Left colon (tissue), 2 donors: ENCODE measurements around the gene UBA1. TPM values are rescaled to one million over a fixed set of nuclear protein-coding genes. Genes with fewer than 3 reads are reported as not detected.
A peak's percentile ranks its signal among the peaks of the same experiment; 100 is the strongest.

Experiments
- ATAC-seq: fragments of 200-7000 bp; cut with Tn5 transposase; one replicate; pipeline ENCODE4 v1.9.1; 2020; ENCODE audit warnings: mild to moderate bottlenecking, moderate library complexity
- DNase-seq, 2 donors: peaks; one replicate each; pipeline ENCODE4 v3.0.0-alpha.2; 2020
- intact Hi-C, 2 donors: fragments of 100-400 bp; cut with DNase I in 1 of 2; cut with micrococcal nuclease in 1 of 2; formaldehyde crosslinking; loops; one replicate each; pipeline versions ENCODE4 v1.11.2 to v1.14.0; 2022; cut with DNase I, micrococcal nuclease
- total RNA-seq, 2 donors: library from RNA; stranded (reverse); fragmentation: NEBNext Ultra II Directional; extraction: Animal tissue kit (Norgen Biotek cat#: 25700); gene quantifications; one replicate each; pipeline ENCODE4 v1.2.1, GENCODE V29; 2021
- donor health status: DM: no; HTN: no; CAD: no.
- donor health status: DM: yes; HTN: yes; CAD: no.

The UBA1 gene
- total RNA-seq, 2 donors from 2014 or later = 217 to 220 TPM

- ATAC-seq (no peak), DNase-seq (no peak)
- intact Hi-C loops = no loop called here
Measured at GRCh38 chrX:47168495-47169073, 25.0 kb upstream of the UBA1 start.

GRCh38 chrX:47169273-47169672 lies 24.4 kb upstream of the UBA1 start:
- ATAC-seq = no peak
- intact Hi-C loops = no loop called here
- DNase-seq = no peak

- DNase-seq (no peak), ATAC-seq (peak; percentile 14)
- intact Hi-C loops = no loop called here
Measured at GRCh38 chrX:47169726-47170515, 23.7 kb upstream of the UBA1 start.

- intact Hi-C loops = no loop called here
- ATAC-seq (no peak), DNase-seq (no peak)
Measured at GRCh38 chrX:47170861-47171692, 22.6 kb upstream of the UBA1 start.

GRCh38 chrX:47171996-47172395 lies 21.6 kb upstream of the UBA1 start:
- DNase-seq = no peak
- no peak for ATAC-seq
- intact Hi-C loops = no loop called here

GRCh38 chrX:47172549-47172948 lies 21.1 kb upstream of the UBA1 start:
- intact Hi-C loops = no loop called here
- no peak for DNase-seq
- ATAC-seq = no peak

GRCh38 chrX:47172971-47173792 lies 20.4 kb upstream of the UBA1 start:
- intact Hi-C loops = no loop called here
- no peak for ATAC-seq

GRCh38 chrX:47174376-47174775 lies 19.3 kb upstream of the UBA1 start:
- intact Hi-C loops = no loop called here
- ATAC-seq (no peak), DNase-seq (no peak)

More at GRCh38 chrX:47172971-47173792, 20.4 kb upstream of the UBA1 start:
- DNase-seq = no peak

- intact Hi-C loops = no loop called here
- DNase-seq = no peak
- no peak for ATAC-seq
Measured at GRCh38 chrX:47174846-47175587, 18.6 kb upstream of the UBA1 start.

- no peak for DNase-seq
- intact Hi-C loops = no loop called here
- ATAC-seq = no peak
Measured at GRCh38 chrX:47175588-47175980, 18.0 kb upstream of the UBA1 start.

GRCh38 chrX:47176101-47176740 lies 17.4 kb upstream of the UBA1 start:
- intact Hi-C loops = no loop called here
- ATAC-seq (no peak), DNase-seq (no peak)

GRCh38 chrX:47177079-47177478 lies 16.6 kb upstream of the UBA1 start:
- intact Hi-C loops = no loop called here
- ATAC-seq = no peak
- no peak for DNase-seq

GRCh38 chrX:47178337-47178736 lies 15.3 kb upstream of the UBA1 start:
- intact Hi-C loops = no loop called here
- ATAC-seq = no peak

GRCh38 chrX:47179221-47179927 lies 14.3 kb upstream of the UBA1 start:
- intact Hi-C loops = no loop called here
- DNase-seq (no peak), ATAC-seq (peak; percentile 19)

More at GRCh38 chrX:47178337-47178736, 15.3 kb upstream of the UBA1 start:
- no peak for DNase-seq

GRCh38 chrX:47179928-47180255 lies 13.7 kb upstream of the UBA1 start:
- no peak for DNase-seq
- intact Hi-C loops = no loop called here
- no peak for ATAC-seq

GRCh38 chrX:47180346-47180745 lies 13.3 kb upstream of the UBA1 start:
- ATAC-seq = no peak
- no peak for DNase-seq
- intact Hi-C loops = no loop called here

GRCh38 chrX:47181301-47181700 lies 12.3 kb upstream of the UBA1 start:
- ATAC-seq (no peak), DNase-seq (no peak)
- intact Hi-C loops = no loop called here
